HepG2 (cell line): ENCODE measurements around the gene C2orf74. TPM values are rescaled to one million over a fixed set of nuclear protein-coding genes. Genes with fewer than 3 reads are reported as not detected.
A peak's percentile ranks its signal among the peaks of the same experiment; 100 is the strongest.

Experiments used
- AGO2 ChIP-seq: fragments of 200-400 bp; formaldehyde crosslinking; optimal IDR thresholded peaks from 2 replicates; pipeline ENCODE3; 2017; ENCODE audit warnings: mild to moderate bottlenecking, low read depth, low read length, moderate library complexity
- BCLAF1 ChIP-seq: fragments of 450-650 bp; IDR thresholded peaks from 2 replicates; pipeline ENCODE4 v1.6.1; 2017; ENCODE audit warnings: mild to moderate bottlenecking
- KDM6A ChIP-seq: IDR thresholded peaks from 2 replicates; pipeline ENCODE4 v1.6.1; 2016; ENCODE audit warnings: low read depth
- POLR2A ChIP-seq, 2 experiments: IDR thresholded peaks; 2 replicates each; pipeline ENCODE4 v1.6.1; 2011; ENCODE audit warnings: low read depth in 2 of 2, low read length in 2 of 2, mild to moderate bottlenecking in 1 of 2, moderate library complexity in 1 of 2; ENCODE audit not compliant: insufficient read depth in 1 of 2
- RFX3 ChIP-seq: IDR thresholded peaks from 2 replicates; pipeline ENCODE4 v1.6.1; 2016; ENCODE audit warnings: missing biosample characterization, missing genetic modification reagents
- SALL1 ChIP-seq: sonication (generic); formaldehyde crosslinking; IDR thresholded peaks from 2 replicates; pipeline ENCODE4 v1.8.0; 2022; ENCODE audit warnings: mild to moderate bottlenecking, missing genetic modification reagents
- TAF15 ChIP-seq: fragments of 200-400 bp; formaldehyde crosslinking; IDR thresholded peaks from one replicate; pipeline ENCODE4 v1.6.1; 2018; ENCODE audit warnings: mild to moderate bottlenecking, low read depth, low read length; ENCODE audit not compliant: poor library complexity, severe bottlenecking
- ZBTB14 ChIP-seq: sonication (generic); formaldehyde crosslinking; IDR thresholded peaks from 2 replicates; pipeline ENCODE4 v1.4.0; 2020; ENCODE audit warnings: missing genetic modification reagents
- ZBTB25 ChIP-seq: IDR thresholded peaks from 2 replicates; pipeline ENCODE4 v1.6.1; 2018; ENCODE audit warnings: missing genetic modification reagents
- ZFP82 ChIP-seq: sonication (generic); formaldehyde crosslinking; IDR thresholded peaks from 2 replicates; pipeline ENCODE4 v1.5.1; 2020; ENCODE audit warnings: mild to moderate bottlenecking, missing genetic modification reagents, borderline replicate concordance
- ZNF24 ChIP-seq: fragments of 450-650 bp; IDR thresholded peaks from 2 replicates; pipeline ENCODE4 v1.6.1; 2017; ENCODE audit warnings: antibody characterized with exemption, mild to moderate bottlenecking
- ZNF350 ChIP-seq: sonication (generic); formaldehyde crosslinking; IDR thresholded peaks from 2 replicates; pipeline ENCODE4 v1.4.0; 2020; ENCODE audit warnings: mild to moderate bottlenecking, low read depth, missing genetic modification reagents, borderline replicate concordance
- ZNF512B ChIP-seq: sonication (generic); formaldehyde crosslinking; IDR thresholded peaks from 2 replicates; pipeline ENCODE4 v1.5.1; 2020; ENCODE audit warnings: missing genetic modification reagents, mild to moderate bottlenecking, borderline replicate concordance
- ZNF607 ChIP-seq: sonication (generic); formaldehyde crosslinking; IDR thresholded peaks from 2 replicates; pipeline ENCODE4 v1.5.1; 2020; ENCODE audit warnings: missing genetic modification reagents, mild to moderate bottlenecking, borderline replicate concordance
- ZNF678 ChIP-seq: sonication (generic); formaldehyde crosslinking; IDR thresholded peaks from 2 replicates; pipeline ENCODE4 v1.4.0; 2020; ENCODE audit warnings: mild to moderate bottlenecking, missing genetic modification reagents
- ZNF687 ChIP-seq: sonication (generic); formaldehyde crosslinking; IDR thresholded peaks from 2 replicates; pipeline ENCODE4 v1.5.1; 2020; ENCODE audit warnings: mild to moderate bottlenecking, missing genetic modification reagents, moderate library complexity
- polyA plus RNA-seq, 8 experiments: library from polyadenylated mRNA; depleted of rRNA in 3 of 8; stranded (reverse) in 7 of 8; unstranded in 1 of 8; fragments of >200 nt; fragmentation: Illumina TruSeq in 4 of 8; extraction: Trizol in 4 of 8; gene quantifications; 2 replicates each; pipeline versions ENCODE4 v1.2.1 to v1.2.3, GENCODE V29; 2011 to 2016; ENCODE audit warnings: low read depth in 4 of 8, missing spikeins in 1 of 8, mixed read lengths in 1 of 8; ENCODE audit not compliant: insufficient read depth in 1 of 8
- total RNA-seq, 5 experiments: library from RNA; depleted of rRNA; stranded (reverse); fragments of >200 nt; fragmentation: Illumina TruSeq; extraction: Trizol; gene quantifications; 2 replicates each; pipeline ENCODE4 v1.2.3, GENCODE V29; 2016; ENCODE audit warnings: low read depth in 1 of 5

Gene C2orf74
- total and polyA plus RNA-seq, 2 of the 13 experiments (the other 11 are each of a cell fraction or from before 2014, with no cell fraction given), result 10.6 to 13.8 TPM

- TF ChIP-seq ZNF687 (CRISPR knock-in tag) (peak; percentile 40), SALL1 (CRISPR knock-in tag) (peak; percentile 28; the same call in 1 of the 2 replicates), ZBTB25 (CRISPR knock-in tag) (no peak), ZNF24 (no peak), AGO2 (peak; percentile 38), TAF15 (no peak), BCLAF1 (no peak), RFX3 (CRISPR knock-in tag) (no peak), ZNF678 (CRISPR knock-in tag) (no peak), KDM6A (CRISPR knock-in tag) (no peak), POLR2A (IDR thresholded peaks at IDR 0.05; ENCODE audit: insufficient read depth in 1 of 2, low read depth in 2 of 2, low read length in 2 of 2) (peak in 1 of 2 experiments; percentile 43; a peak in 1 of 4 replicates), ZFP82 (CRISPR knock-in tag) (no peak), ZNF607 (CRISPR knock-in tag) (0 out of 2 replicates have a peak, but pooled peaks have one; percentile 32), ZBTB14 (CRISPR knock-in tag) (no peak), ZNF512B (no peak), ZNF350 (CRISPR knock-in tag) (no peak)
Observed at GRCh38 chr2:61179701-61180639, 18.0 kb downstream of the C2orf74 start (continued).
